Measurements from ENCODE around the gene PTPRQ. TPM values are rescaled to one million over a fixed set of nuclear protein-coding genes. Genes with fewer than 3 reads are reported as not detected.

Gene PTPRQ
- total RNA-seq, 1 donor from 2014 or later, result 0.25 TPM

DNA sequence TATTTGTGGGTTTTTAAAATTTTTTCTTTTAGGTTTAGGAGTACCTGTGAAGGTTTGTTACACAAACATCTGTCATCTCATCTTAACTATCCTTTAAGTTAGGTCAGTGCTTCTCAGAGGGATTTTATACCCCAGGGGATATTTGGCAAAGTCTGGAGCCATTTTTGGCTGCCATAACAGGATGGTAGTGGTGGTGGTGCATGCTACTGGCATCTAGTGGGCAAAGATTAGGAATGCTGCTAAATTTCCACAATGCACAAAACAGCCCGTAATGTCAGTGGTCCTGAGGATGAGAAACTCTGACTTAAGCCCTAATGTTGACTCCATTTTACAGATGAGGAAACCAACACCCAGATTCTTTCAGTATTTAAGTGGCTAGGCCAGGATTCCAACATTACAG, 178.2 kb downstream of the PTPRQ start:
- TF ChIP-seq, protein P1, sequence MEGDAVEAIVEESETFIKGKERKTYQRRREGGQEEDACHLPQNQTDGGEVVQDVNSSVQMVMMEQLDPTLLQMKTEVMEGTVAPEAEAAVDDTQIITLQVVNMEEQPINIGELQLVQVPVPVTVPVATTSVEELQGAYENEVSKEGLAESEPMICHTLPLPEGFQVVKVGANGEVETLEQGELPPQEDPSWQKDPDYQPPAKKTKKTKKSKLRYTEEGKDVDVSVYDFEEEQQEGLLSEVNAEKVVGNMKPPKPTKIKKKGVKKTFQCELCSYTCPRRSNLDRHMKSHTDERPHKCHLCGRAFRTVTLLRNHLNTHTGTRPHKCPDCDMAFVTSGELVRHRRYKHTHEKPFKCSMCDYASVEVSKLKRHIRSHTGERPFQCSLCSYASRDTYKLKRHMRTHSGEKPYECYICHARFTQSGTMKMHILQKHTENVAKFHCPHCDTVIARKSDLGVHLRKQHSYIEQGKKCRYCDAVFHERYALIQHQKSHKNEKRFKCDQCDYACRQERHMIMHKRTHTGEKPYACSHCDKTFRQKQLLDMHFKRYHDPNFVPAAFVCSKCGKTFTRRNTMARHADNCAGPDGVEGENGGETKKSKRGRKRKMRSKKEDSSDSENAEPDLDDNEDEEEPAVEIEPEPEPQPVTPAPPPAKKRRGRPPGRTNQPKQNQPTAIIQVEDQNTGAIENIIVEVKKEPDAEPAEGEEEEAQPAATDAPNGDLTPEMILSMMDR (IDR thresholded peaks at IDR 0.05), result no peak
- no peak for TF ChIP-seq POLR2AphosphoS5 (IDR thresholded peaks at IDR 0.05; ENCODE audit: insufficient read depth in 1 of 2, low read depth in 1 of 2)
- no peak for TF ChIP-seq POLR2A (IDR thresholded peaks at IDR 0.05)
- Histone ChIP-seq H3K9me3 (no peaks in the 10 kb centered on the region), H3K36me3 (no peaks in the 10 kb centered on the region), H3K4me3 (no peak overlapping the region), H3K4me1 (no peaks in the 10 kb centered on the region), H3K27me3 (no peaks in the 10 kb centered on the region), H3K27ac (no peak overlapping the region)
- intact Hi-C loops (cut with DNase I), result no loop called here
- no peak for DNase-seq (ENCODE audit: extremely low spot score in 2 of 2)

DNA sequence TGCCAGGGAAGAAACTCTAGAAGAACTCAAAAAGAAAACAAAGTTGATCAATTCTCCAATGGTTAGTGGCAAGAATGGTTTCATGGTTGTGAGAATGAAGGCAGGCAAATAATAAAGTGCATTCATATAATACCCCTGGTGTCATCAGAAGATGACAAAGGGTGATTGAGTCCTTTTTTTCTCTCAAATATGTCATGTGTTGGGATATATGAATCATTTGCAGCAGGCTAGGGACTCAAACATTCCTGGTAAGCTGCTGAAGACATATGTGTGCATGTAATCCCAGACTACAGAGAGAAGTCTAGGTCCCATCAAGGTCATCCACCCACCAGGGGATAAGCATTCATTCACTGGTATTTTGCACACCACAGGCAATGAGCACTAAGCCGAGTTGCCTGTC, 181.0 kb downstream of the PTPRQ start:
- Histone ChIP-seq H3K27ac (no peak overlapping the region), H3K9me3 (no peaks in the 10 kb centered on the region), H3K36me3 (no peaks in the 10 kb centered on the region), H3K4me1 (no peaks in the 10 kb centered on the region), H3K4me3 (no peak overlapping the region), H3K27me3 (no peaks in the 10 kb centered on the region)
- intact Hi-C loops (cut with DNase I), result no loop called here
- TF ChIP-seq POLR2A (IDR thresholded peaks at IDR 0.05) (no peak), POLR2AphosphoS5 (IDR thresholded peaks at IDR 0.05; ENCODE audit: insufficient read depth in 1 of 2, low read depth in 1 of 2) (no peak)
- TF ChIP-seq, protein P1 (IDR thresholded peaks at IDR 0.05), result no peak
- DNase-seq (ENCODE audit: extremely low spot score in 2 of 2), result no peak

DNA sequence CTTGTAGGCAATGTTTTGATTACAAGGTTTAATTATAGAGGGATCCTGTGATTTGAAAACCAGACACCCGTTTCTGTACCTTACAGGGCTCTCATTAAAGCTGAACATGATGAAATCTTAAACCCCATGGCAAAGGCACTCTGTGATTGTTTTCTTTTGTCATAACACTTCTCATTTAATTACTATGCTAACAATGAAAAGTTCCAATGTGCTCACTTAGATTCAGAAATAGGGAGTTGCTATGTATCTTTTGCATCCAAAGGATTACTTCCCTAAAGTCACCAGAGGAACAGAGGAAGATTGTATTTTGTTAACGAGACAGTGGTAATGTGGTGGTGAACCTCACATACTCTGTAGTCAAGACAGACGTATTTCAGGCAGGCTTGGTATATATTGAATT, 181.9 kb downstream of the PTPRQ start:
- TF ChIP-seq, protein P1 (IDR thresholded peaks at IDR 0.05), result no peak
- TF ChIP-seq POLR2AphosphoS5 (IDR thresholded peaks at IDR 0.05; ENCODE audit: insufficient read depth in 1 of 2, low read depth in 1 of 2), result no peak
- no peak for TF ChIP-seq POLR2A (IDR thresholded peaks at IDR 0.05)
- no peak for DNase-seq (ENCODE audit: extremely low spot score in 2 of 2)
- Histone ChIP-seq H3K36me3 (no peaks in the 10 kb centered on the region), H3K27ac (no peak overlapping the region), H3K9me3 (no peaks in the 10 kb centered on the region), H3K4me3 (no peak overlapping the region), H3K27me3 (no peaks in the 10 kb centered on the region), H3K4me1 (no peaks in the 10 kb centered on the region)
- intact Hi-C loops (cut with DNase I), result no loop called here

DNA sequence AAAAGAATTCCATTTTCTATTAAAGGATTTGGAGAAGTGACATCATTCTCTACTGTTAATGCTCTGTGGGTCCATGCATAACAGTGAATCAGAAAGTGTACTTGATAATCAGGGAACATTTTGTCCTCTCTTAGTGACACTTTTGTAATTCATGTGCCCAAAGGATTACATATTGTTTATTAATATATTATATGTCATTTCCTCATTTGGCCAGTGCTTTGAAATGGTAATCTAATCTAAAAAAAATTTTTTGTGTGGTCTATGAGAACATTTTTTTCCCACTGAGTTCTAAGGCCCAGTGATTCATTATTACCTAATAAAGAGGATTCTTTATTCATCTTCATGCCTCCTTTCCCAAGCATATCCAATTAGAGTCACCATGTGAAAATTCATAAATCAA, 183.7 kb downstream of the PTPRQ start:
- no peaks in the 10 kb centered on the region for H3K4me1 ChIP-seq
- intact Hi-C loops (cut with DNase I), result no loop called here
- DNase-seq (ENCODE audit: extremely low spot score in 2 of 2), result no peak
- no peaks in the 10 kb centered on the region for H3K36me3 ChIP-seq
- no peaks in the 10 kb centered on the region for H3K9me3 ChIP-seq
- H3K27me3 ChIP-seq, result no peaks in the 10 kb centered on the region
- H3K27ac ChIP-seq, result no peak overlapping the region
- H3K4me3 ChIP-seq, result no peak overlapping the region
- TF ChIP-seq POLR2AphosphoS5 (IDR thresholded peaks at IDR 0.05; ENCODE audit: insufficient read depth in 1 of 2, low read depth in 1 of 2) (no peak), POLR2A (IDR thresholded peaks at IDR 0.05) (no peak)
- TF ChIP-seq, protein P1 (IDR thresholded peaks at IDR 0.05), result no peak

DNA sequence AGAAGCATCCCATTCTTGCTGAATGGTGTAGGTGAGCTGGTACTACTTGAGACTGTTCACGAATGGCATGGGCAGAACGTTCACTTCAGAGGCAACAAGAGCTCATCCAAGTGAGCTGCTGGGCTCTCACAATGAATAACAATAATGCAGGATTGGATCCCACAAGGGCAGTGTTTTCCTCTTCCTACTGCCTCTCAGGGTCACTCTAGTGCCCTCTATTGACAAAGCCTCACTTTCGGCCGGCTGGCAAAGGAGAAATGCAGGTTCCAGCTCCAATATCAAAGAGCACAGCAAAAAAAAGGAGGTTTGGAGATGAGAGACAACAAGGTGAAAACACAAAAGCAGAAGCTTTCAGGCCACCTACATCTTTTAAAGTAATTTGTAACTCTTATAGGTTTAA, 188.8 kb downstream of the PTPRQ start:
- Histone ChIP-seq H3K36me3 (no peaks in the 10 kb centered on the region), H3K27me3 (no peaks in the 10 kb centered on the region), H3K27ac (no peak overlapping the region), H3K9me3 (no peaks in the 10 kb centered on the region), H3K4me3 (no peak overlapping the region), H3K4me1 (no peaks in the 10 kb centered on the region)
- intact Hi-C loops (cut with DNase I), result no loop called here
- TF ChIP-seq POLR2AphosphoS5 (IDR thresholded peaks at IDR 0.05; ENCODE audit: insufficient read depth in 1 of 2, low read depth in 1 of 2) (no peak), POLR2A (IDR thresholded peaks at IDR 0.05) (no peak)
- TF ChIP-seq, protein P1 (IDR thresholded peaks at IDR 0.05), result no peak
- no peak for DNase-seq (ENCODE audit: extremely low spot score in 2 of 2)

Data from vagina (tissue), 2 donors.